HG03159 (cell line): ENCODE results near the gene SARS2.
"Not testable (repeated sequence)": the region's sequence is repeated elsewhere in the genome, so short reads cannot be mapped to it uniquely, and the experiment has no call there.

Experiments used
- ATAC-seq: cut with Tn5 transposase; IDR thresholded peaks from one replicate; pipeline ENCODE4 v1.9.1; 2021; ENCODE audit warnings: mild to moderate bottlenecking, moderate library complexity; ENCODE audit not compliant: unreplicated experiment

Gene SARS2

GRCh38 chr19:38929929-38930775 lies at the start of gene SARS2:
TSS of gene SARS2 (minus strand) at chr19:38930763. CDS start at chr19:38930736, 27 bp downstream.
- peak; percentile 61 for ATAC-seq

- ATAC-seq = no peak
Observed at GRCh38 chr19:38979812-38980211, 49.2 kb upstream of the SARS2 start.

GRCh38 chr19:38978326-38978689 lies 47.7 kb upstream of the SARS2 start:
- ATAC-seq = no peak

- peak; percentile 66 for ATAC-seq
Observed at GRCh38 chr19:38977445-38978325, 47.1 kb upstream of the SARS2 start.

GRCh38 chr19:38975861-38976271 lies 45.3 kb upstream of the SARS2 start:
- no peak for ATAC-seq

GRCh38 chr19:38975214-38975860 lies 44.8 kb upstream of the SARS2 start, which contains the start of gene FBXO17:
TSS of gene FBXO17 (minus strand) at chr19:38975742. CDS start at chr19:38950319, 25,423 bp downstream.
- no peak for ATAC-seq

GRCh38 chr19:38974624-38975213 lies 44.2 kb upstream of the SARS2 start:
- ATAC-seq = no peak

GRCh38 chr19:38971672-38972071 lies 41.1 kb upstream of the SARS2 start:
- no peak for ATAC-seq

GRCh38 chr19:38970664-38971532 lies 40.3 kb upstream of the SARS2 start:
- ATAC-seq = no peak

- not testable (repeated sequence) for ATAC-seq
Observed at GRCh38 chr19:38966149-38966548, 35.6 kb upstream of the SARS2 start.

GRCh38 chr19:38964738-38965137 lies 34.2 kb upstream of the SARS2 start:
- ATAC-seq = no peak

GRCh38 chr19:38959618-38960017 lies 29.1 kb upstream of the SARS2 start:
- no peak for ATAC-seq

- ATAC-seq = no peak
Observed at GRCh38 chr19:38958301-38958700, 27.7 kb upstream of the SARS2 start.

GRCh38 chr19:38956264-38956663 lies 25.7 kb upstream of the SARS2 start:
- ATAC-seq = no peak

GRCh38 chr19:38953677-38954076 lies 23.1 kb upstream of the SARS2 start:
- no peak for ATAC-seq

GRCh38 chr19:38952395-38953165 lies 22.0 kb upstream of the SARS2 start:
- ATAC-seq = no peak

- no peak for ATAC-seq
Observed at GRCh38 chr19:38951187-38951586, 20.6 kb upstream of the SARS2 start.

- ATAC-seq = no peak
Observed at GRCh38 chr19:38949580-38950367, 19.2 kb upstream of the SARS2 start.
